Measurements from ENCODE around the gene FAM181B.

Gene FAM181B

DNA sequence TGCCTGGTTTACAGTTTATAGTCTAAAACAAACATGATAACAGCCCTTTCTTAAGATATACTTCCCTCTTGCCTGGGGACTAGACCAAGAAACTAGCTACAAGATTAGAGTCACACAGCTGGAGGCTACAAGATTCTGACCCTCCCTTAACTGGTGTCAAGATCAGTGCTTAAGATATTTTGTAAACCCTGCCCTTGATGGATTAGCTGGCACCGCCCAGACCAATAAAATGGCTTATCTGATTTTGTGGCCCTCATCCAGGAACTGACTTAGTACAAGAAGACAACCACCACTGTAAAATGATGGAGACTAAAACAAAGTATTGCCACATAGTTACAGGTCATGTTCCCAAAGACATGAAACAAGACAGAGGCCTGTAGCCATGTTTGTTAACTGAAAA is 53.4 kb downstream of the FAM181B start:
- TF ChIP-seq, protein P1, sequence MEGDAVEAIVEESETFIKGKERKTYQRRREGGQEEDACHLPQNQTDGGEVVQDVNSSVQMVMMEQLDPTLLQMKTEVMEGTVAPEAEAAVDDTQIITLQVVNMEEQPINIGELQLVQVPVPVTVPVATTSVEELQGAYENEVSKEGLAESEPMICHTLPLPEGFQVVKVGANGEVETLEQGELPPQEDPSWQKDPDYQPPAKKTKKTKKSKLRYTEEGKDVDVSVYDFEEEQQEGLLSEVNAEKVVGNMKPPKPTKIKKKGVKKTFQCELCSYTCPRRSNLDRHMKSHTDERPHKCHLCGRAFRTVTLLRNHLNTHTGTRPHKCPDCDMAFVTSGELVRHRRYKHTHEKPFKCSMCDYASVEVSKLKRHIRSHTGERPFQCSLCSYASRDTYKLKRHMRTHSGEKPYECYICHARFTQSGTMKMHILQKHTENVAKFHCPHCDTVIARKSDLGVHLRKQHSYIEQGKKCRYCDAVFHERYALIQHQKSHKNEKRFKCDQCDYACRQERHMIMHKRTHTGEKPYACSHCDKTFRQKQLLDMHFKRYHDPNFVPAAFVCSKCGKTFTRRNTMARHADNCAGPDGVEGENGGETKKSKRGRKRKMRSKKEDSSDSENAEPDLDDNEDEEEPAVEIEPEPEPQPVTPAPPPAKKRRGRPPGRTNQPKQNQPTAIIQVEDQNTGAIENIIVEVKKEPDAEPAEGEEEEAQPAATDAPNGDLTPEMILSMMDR (IDR thresholded peaks at IDR 0.05) = no peak
- Histone ChIP-seq H3K9me3 (no peaks in the 10 kb centered on the region), H3K4me3 (ENCODE audit: low read depth in 1 of 2, low read length in 1 of 2) (no peak overlapping the region), H3K4me1 (ENCODE audit: control insufficient read depth in 1 of 2, insufficient read depth in 1 of 2, low read depth in 1 of 2, low read length in 1 of 2) (no peaks in the 10 kb centered on the region), H3K36me3 (no peaks in the 10 kb centered on the region), H3K27ac (no peak overlapping the region), H3K27me3 (peaks cover 9% of the 10 kb centered on the region)

Data from neutrophil (primary cell).